Measurements from ENCODE around the gene CAPN7.

CAPN7 gene

DNA sequence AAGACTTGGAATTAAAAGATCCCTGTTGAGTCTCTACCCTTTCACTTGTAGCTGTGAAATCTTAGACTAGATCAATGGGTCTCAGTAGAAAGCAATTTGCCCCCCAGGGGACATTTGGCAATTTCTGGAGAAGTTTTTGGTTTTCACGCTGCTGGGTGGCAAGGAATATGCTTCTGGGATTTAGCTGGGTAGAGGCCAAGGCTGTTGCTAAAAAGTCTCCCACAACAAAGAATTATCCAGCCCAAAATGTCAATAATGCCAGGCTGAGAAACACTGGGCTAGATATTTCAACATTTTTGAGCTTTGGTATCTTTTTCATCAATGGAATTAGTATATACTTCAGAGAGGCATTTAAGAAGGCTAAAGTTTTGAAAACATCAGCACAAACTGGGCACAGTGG, 8.7 kb downstream of the CAPN7 start:
- H4K8ac ChIP-seq (ENCODE audit: low read length) = no peak overlapping the region
- H2BK120ac ChIP-seq (ENCODE audit: low read depth, low read length) = no peak overlapping the region
- no peak overlapping the region for H2AFZ ChIP-seq (ENCODE audit: low read depth, low read length)
- H2AK5ac ChIP-seq (ENCODE audit: low read length, severe bottlenecking) = no peak overlapping the region
- no peak overlapping the region for H2BK5ac ChIP-seq (ENCODE audit: low read depth, low read length, poor library complexity, severe bottlenecking)
- no peak overlapping the region for H2BK12ac ChIP-seq (ENCODE audit: low read length in 2 of 2)
- no peaks in the 10 kb centered on the region for H3K4me1 ChIP-seq (ENCODE audit: control insufficient read depth, insufficient read depth, low read depth, low read length)
- DNase-seq = no peak
- no peak overlapping the region for H3K14ac ChIP-seq (ENCODE audit: low read length in 2 of 2)
- no peaks in the 10 kb centered on the region for H3K9me3 ChIP-seq (ENCODE audit: control insufficient read depth, low read length)
- no peak overlapping the region for H3K18ac ChIP-seq (ENCODE audit: low read depth in 1 of 2, low read length in 2 of 2)
- H3K23ac ChIP-seq (ENCODE audit: low read length in 2 of 2) = no peak overlapping the region
- H3K27me3 ChIP-seq (ENCODE audit: control insufficient read depth in 1 of 2, insufficient read depth in 1 of 2, low read length in 2 of 2) = no peaks in the 10 kb centered on the region
- H3K79me1 ChIP-seq (replicated peaks; ENCODE audit: low read length, poor library complexity, severe bottlenecking) = peaks cover 21% of the 10 kb centered on the region
- H3K4me2 ChIP-seq (ENCODE audit: low read length, poor library complexity, severe bottlenecking) = no peak overlapping the region
- peaks cover 25 to 89% of the 10 kb centered on the region in 2 experiments for H3K36me3 ChIP-seq (ENCODE audit: control insufficient read depth in 1 of 2, insufficient read depth in 2 of 2, low read depth in 1 of 2, low read length in 2 of 2)
- H4K91ac ChIP-seq (ENCODE audit: low read length) = no peak overlapping the region
- no peak overlapping the region for H3K27ac ChIP-seq (ENCODE audit: low read length, poor library complexity, severe bottlenecking)
- no peak overlapping the region for H3K4ac ChIP-seq (ENCODE audit: low read depth in 1 of 2, low read length in 2 of 2)
- H2BK15ac ChIP-seq (ENCODE audit: low read depth, poor library complexity, severe bottlenecking) = no peak overlapping the region
- H3K9ac ChIP-seq (ENCODE audit: low read length) = no peak overlapping the region
- no peak overlapping the region for H3K4me3 ChIP-seq (ENCODE audit: insufficient read depth in 1 of 2, low read depth in 1 of 2, low read length in 2 of 2)
- 100% methylated on average over 1 of the region's 1 CpG for WGBS

DNA sequence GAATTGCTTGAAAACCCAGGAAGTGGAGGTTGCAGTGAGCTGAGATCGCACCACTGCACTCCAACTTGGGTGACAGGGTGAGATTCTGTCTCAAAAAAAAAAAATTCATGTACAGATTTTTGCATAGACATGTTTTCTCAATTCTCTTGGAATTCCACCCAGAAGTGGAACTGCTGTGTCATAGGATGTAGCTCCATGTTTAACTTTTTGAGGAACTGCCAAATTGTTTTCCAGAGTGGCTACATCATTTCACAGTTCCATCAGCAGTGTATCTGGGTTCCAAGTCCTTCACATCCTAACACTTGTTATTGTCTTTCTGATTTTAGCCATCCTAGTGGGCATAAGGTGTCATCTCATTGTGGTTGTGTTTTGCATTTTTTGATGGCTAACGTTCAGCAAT, 9.9 kb downstream of the CAPN7 start:
- Histone ChIP-seq H2BK5ac (ENCODE audit: low read depth, low read length, poor library complexity, severe bottlenecking) (no peak overlapping the region), H3K23ac (ENCODE audit: low read length in 2 of 2) (no peak overlapping the region), H2BK120ac (ENCODE audit: low read depth, low read length) (no peak overlapping the region), H3K9me3 (ENCODE audit: control insufficient read depth, low read length) (no peaks in the 10 kb centered on the region), H3K79me1 (replicated peaks; ENCODE audit: low read length, poor library complexity, severe bottlenecking) (peaks cover 24% of the 10 kb centered on the region), H3K4ac (ENCODE audit: low read depth in 1 of 2, low read length in 2 of 2) (no peak overlapping the region), H3K9ac (ENCODE audit: low read length) (peak overlapping the region; percentile 26), H4K8ac (ENCODE audit: low read length) (no peak overlapping the region), H3K36me3 (ENCODE audit: control insufficient read depth in 1 of 2, insufficient read depth in 2 of 2, low read depth in 1 of 2, low read length in 2 of 2) (peaks cover 30 to 90% of the 10 kb centered on the region in 2 experiments), H3K4me1 (ENCODE audit: control insufficient read depth, insufficient read depth, low read depth, low read length) (no peaks in the 10 kb centered on the region), H3K4me2 (ENCODE audit: low read length, poor library complexity, severe bottlenecking) (no peak overlapping the region), H3K27me3 (ENCODE audit: control insufficient read depth in 1 of 2, insufficient read depth in 1 of 2, low read length in 2 of 2) (no peaks in the 10 kb centered on the region), H2AK5ac (ENCODE audit: low read length, severe bottlenecking) (no peak overlapping the region), H3K14ac (ENCODE audit: low read length in 2 of 2) (no peak overlapping the region), H3K18ac (ENCODE audit: low read depth in 1 of 2, low read length in 2 of 2) (no peak overlapping the region), H3K4me3 (ENCODE audit: insufficient read depth in 1 of 2, low read depth in 1 of 2, low read length in 2 of 2) (no peak overlapping the region), H4K91ac (ENCODE audit: low read length) (no peak overlapping the region), H2AFZ (ENCODE audit: low read depth, low read length) (no peak overlapping the region), H3K27ac (ENCODE audit: low read length, poor library complexity, severe bottlenecking) (no peak overlapping the region), H2BK15ac (ENCODE audit: low read depth, poor library complexity, severe bottlenecking) (no peak overlapping the region), H2BK12ac (ENCODE audit: low read length in 2 of 2) (no peak overlapping the region)
- DNase-seq = no peak
- WGBS = 91% methylated on average over 1 of the region's 2 CpGs

DNA sequence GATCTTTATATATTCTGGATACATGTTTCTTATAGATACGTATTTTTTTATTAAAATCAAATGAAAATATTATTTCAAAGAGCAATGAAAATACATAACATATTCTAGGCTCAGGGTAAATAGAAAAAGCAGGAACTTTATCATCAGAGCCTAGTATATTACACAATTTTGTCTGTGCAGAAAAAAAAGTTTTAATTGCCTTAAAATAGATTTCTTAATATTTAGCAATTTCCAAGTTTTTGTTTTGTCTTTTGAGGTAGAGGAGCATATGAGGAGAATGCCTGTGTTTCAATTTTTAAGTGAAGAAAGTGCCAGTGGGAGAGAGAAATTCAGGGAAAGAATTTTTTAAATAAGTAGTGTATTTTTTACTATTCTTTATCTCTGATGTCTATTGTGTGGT, 10.5 kb downstream of the CAPN7 start:
- no CpG with 5 or more reads among the region's 1 CpG for WGBS
- H2BK15ac ChIP-seq (ENCODE audit: low read depth, poor library complexity, severe bottlenecking) = no peak overlapping the region

DNA sequence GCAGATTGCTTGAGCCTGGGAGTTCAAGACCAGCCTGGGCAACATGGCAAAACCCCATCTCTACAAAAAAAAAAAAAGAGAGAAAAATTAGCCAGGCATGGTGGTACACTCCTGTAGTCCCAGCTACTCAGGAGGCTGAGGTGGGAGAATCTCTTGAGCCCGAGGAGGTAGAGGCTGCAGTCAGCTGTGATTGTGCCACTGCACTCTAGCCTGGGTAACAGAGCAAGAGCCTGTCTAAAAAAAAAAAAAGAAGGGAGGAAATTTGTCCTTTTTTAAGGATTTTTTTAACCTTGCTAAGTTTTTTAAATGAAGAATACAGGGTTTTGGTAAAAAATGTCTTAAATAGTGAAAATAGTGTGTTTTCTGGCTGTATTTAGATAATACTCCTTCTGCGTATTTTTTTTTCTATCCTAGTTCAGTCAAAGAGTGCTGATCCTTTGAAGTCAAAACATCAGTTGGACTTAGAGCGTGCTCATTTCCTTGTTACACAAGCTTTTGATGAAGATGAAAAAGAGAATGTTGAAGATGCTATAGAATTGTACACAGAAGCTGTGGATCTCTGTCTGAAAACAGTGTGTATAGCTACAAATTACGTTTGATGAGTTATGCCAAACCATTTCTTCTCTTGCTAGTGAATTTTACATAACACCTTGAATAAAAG, 11.1 kb downstream of the CAPN7 start:
- peaks cover 27% of the 10 kb centered on the region for H3K79me1 ChIP-seq (replicated peaks; ENCODE audit: low read length, poor library complexity, severe bottlenecking)
- no peak overlapping the region for H3K27ac ChIP-seq (ENCODE audit: low read length, poor library complexity, severe bottlenecking)
- no peak overlapping the region for H4K91ac ChIP-seq (ENCODE audit: low read length)
- H3K9ac ChIP-seq (ENCODE audit: low read length) = no peak overlapping the region
- H2AFZ ChIP-seq (ENCODE audit: low read depth, low read length) = no peak overlapping the region
- H2BK12ac ChIP-seq (ENCODE audit: low read length in 2 of 2) = no peak overlapping the region
- 99% methylated on average over 3 of the region's 4 CpGs for WGBS
- no peaks in the 10 kb centered on the region for H3K9me3 ChIP-seq (ENCODE audit: control insufficient read depth, low read length)
- no peak overlapping the region for H2BK15ac ChIP-seq (ENCODE audit: low read depth, poor library complexity, severe bottlenecking)
- no peak overlapping the region for H3K4me3 ChIP-seq (ENCODE audit: insufficient read depth in 1 of 2, low read depth in 1 of 2, low read length in 2 of 2)
- no peak overlapping the region for H3K23ac ChIP-seq (ENCODE audit: low read length in 2 of 2)
- H3K4me1 ChIP-seq (ENCODE audit: control insufficient read depth, insufficient read depth, low read depth, low read length) = no peaks in the 10 kb centered on the region
- DNase-seq = no peak
- no peak overlapping the region for H4K8ac ChIP-seq (ENCODE audit: low read length)
- peaks cover 34 to 93% of the 10 kb centered on the region in 2 experiments for H3K36me3 ChIP-seq (ENCODE audit: control insufficient read depth in 1 of 2, insufficient read depth in 2 of 2, low read depth in 1 of 2, low read length in 2 of 2)
- H3K14ac ChIP-seq (ENCODE audit: low read length in 2 of 2) = no peak overlapping the region
- H3K27me3 ChIP-seq (ENCODE audit: control insufficient read depth in 1 of 2, insufficient read depth in 1 of 2, low read length in 2 of 2) = no peaks in the 10 kb centered on the region
- no peak overlapping the region for H2AK5ac ChIP-seq (ENCODE audit: low read length, severe bottlenecking)
- no peak overlapping the region for H3K4me2 ChIP-seq (ENCODE audit: low read length, poor library complexity, severe bottlenecking)
- no peak overlapping the region for H3K18ac ChIP-seq (ENCODE audit: low read depth in 1 of 2, low read length in 2 of 2)
- H2BK5ac ChIP-seq (ENCODE audit: low read depth, low read length, poor library complexity, severe bottlenecking) = no peak overlapping the region
- H3K4ac ChIP-seq (ENCODE audit: low read depth in 1 of 2, low read length in 2 of 2) = no peak overlapping the region
- H2BK120ac ChIP-seq (ENCODE audit: low read depth, low read length) = no peak overlapping the region

More for the DNA sequence above, 10.5 kb downstream of the CAPN7 start:
- H2AK5ac ChIP-seq (ENCODE audit: low read length, severe bottlenecking) = no peak overlapping the region
- no peak overlapping the region for H3K4me3 ChIP-seq (ENCODE audit: insufficient read depth in 1 of 2, low read depth in 1 of 2, low read length in 2 of 2)
- H3K23ac ChIP-seq (ENCODE audit: low read length in 2 of 2) = no peak overlapping the region
- no peak overlapping the region for H4K8ac ChIP-seq (ENCODE audit: low read length)
- no peak overlapping the region for H2AFZ ChIP-seq (ENCODE audit: low read depth, low read length)
- H4K91ac ChIP-seq (ENCODE audit: low read length) = no peak overlapping the region
- H3K4me1 ChIP-seq (ENCODE audit: control insufficient read depth, insufficient read depth, low read depth, low read length) = no peaks in the 10 kb centered on the region
- no peak overlapping the region for H3K14ac ChIP-seq (ENCODE audit: low read length in 2 of 2)
- DNase-seq = no peak
- H3K4ac ChIP-seq (ENCODE audit: low read depth in 1 of 2, low read length in 2 of 2) = no peak overlapping the region
- H3K18ac ChIP-seq (ENCODE audit: low read depth in 1 of 2, low read length in 2 of 2) = no peak overlapping the region
- no peaks in the 10 kb centered on the region for H3K27me3 ChIP-seq (ENCODE audit: control insufficient read depth in 1 of 2, insufficient read depth in 1 of 2, low read length in 2 of 2)
- no peak overlapping the region for H3K27ac ChIP-seq (ENCODE audit: low read length, poor library complexity, severe bottlenecking)
- no peak overlapping the region for H3K4me2 ChIP-seq (ENCODE audit: low read length, poor library complexity, severe bottlenecking)
- no peak overlapping the region for H2BK5ac ChIP-seq (ENCODE audit: low read depth, low read length, poor library complexity, severe bottlenecking)
- no peak overlapping the region for H2BK120ac ChIP-seq (ENCODE audit: low read depth, low read length)
- no peaks in the 10 kb centered on the region for H3K9me3 ChIP-seq (ENCODE audit: control insufficient read depth, low read length)
- H3K9ac ChIP-seq (ENCODE audit: low read length) = no peak overlapping the region
- H2BK12ac ChIP-seq (ENCODE audit: low read length in 2 of 2) = no peak overlapping the region
- H3K36me3 ChIP-seq (ENCODE audit: control insufficient read depth in 1 of 2, insufficient read depth in 2 of 2, low read depth in 1 of 2, low read length in 2 of 2) = peaks cover 30 to 90% of the 10 kb centered on the region in 2 experiments
- peaks cover 22% of the 10 kb centered on the region for H3K79me1 ChIP-seq (replicated peaks; ENCODE audit: low read length, poor library complexity, severe bottlenecking)
